D721Med (cell line): ENCODE results near the gene MBTPS1.
"Not testable (repeated sequence)": the region's sequence is repeated elsewhere in the genome, so short reads cannot be mapped to it uniquely, and the experiment has no call there.

Source experiments
- DNase-seq: peaks from one replicate; pipeline ENCODE4 v3.0.0; 2011; ENCODE audit warnings: low spot score; ENCODE audit not compliant: insufficient read length
- FAIRE-seq: peaks from 2 replicates; lab custom pipeline; 2011; peaks lifted over from hg19 to GRCh38; lab: Jason Lieb, UNC
- CTCF ChIP-seq: IDR thresholded peaks from 2 replicates; pipeline ENCODE4 v1.5.1; 2012; ENCODE audit warnings: mild to moderate bottlenecking, control low read depth; ENCODE audit not compliant: insufficient read depth; ENCODE audit errors: missing control alignments

The MBTPS1 gene

DNA sequence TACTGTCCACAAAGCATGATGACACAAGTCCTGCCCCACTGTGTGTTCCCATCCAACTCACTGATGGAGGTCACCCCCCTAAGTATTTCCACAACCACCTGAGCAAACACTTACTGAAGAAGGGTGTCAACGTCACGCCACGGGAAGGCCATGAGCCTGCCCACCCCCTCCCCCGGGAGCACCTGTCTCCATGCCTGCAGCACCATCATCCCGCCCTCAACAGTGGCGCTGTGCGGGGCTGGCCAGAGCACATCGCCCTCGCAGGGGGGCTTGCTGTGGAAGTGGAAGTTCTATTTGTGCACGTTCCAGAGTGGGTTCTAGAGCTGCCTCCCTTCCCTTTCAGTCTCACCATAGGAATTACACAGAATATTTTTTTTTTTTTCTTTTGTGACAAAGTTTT, 4.3 kb upstream of the MBTPS1 start:
- no peak for DNase-seq
- no peak for TF ChIP-seq CTCF
- FAIRE-seq: no peak

DNA sequence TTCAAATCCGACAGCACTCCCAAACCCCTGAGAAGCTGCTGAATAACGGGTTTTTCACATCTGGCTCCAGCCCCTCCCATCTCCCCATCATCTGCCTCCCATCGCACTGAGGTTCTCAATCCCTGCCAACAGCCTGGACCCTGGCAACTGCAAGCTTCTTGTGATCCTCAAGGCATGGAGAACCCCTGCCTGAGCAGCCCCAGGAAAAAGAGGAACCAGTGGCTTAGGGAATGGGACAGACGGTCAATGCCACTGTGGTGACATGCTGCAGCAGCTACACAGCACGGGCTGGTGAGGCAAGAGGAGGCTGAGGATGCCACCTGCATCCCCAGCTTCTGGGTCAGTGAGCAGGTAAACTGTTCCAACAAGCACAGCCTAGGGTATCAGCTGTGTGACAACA, 3.3 kb upstream of the MBTPS1 start:
- no peak for TF ChIP-seq CTCF
- no peak for FAIRE-seq
- DNase-seq: no peak

DNA sequence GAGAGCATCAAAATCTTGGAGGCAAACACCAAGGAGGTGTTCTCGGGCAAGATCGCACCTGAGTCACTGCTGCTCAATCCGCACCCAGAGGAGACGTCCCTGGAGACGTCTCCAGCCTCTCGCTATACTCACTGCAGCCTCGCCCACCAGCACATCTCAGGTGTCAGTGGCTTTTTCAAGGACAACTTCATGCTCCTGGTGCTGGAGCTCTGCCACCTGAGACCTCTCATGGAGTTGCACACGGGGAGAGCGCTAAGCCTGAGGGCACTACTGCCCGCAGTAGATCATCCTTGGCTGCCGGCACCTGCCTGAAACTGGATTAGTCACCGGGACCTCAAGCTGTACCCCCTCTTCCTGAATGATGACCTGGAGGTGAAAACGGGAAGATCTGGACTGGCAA, 2.6 kb upstream of the MBTPS1 start:
- DNase-seq (no peak), FAIRE-seq (no peak)
- no peak for TF ChIP-seq CTCF

DNA sequence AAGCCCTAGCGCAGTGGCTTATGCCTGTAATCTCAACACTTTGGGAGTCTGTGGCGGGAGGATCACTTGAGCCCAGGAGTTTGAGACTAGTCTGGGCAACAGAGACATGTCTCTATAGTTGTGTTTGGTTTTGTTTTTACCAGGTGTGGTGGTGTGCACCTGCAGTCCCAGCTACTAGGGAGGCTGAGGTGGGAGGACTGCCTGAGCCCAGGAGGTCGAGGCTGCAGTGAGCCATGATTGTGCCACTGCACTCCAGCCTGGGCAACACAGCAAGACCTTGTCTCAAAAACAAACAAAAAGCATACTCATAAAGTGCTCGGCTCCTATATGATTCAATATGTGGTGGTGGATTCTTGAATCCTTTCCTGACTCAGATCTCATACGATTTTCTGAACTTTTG, 1.6 kb upstream of the MBTPS1 start:
- not testable (repeated sequence) for FAIRE-seq, DNase-seq

DNA sequence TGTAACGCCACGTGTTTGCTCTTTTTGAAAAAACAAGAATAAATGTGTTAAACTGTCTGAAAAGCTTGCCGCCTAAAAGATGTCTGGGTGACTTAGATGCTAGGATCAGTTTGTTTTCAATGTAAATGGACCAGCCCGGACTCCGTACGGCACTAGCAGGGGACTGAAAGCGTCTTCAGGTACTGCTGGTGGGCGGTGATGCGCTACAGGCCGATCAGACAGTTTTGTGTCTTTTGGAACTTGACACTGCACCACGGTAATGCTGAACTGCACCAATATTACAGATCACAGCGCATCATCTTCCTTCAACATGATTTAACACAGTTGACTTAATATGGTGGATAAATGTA, 727 bp upstream of the MBTPS1 start:
- no peak for DNase-seq
- no peak for FAIRE-seq
- TF ChIP-seq CTCF: no peak

GRCh38 chr16:84115919-84116719, 623 bp downstream of the MBTPS1 start:
- DNase-seq: no peak
- TF ChIP-seq CTCF: no peak
- no peak for FAIRE-seq

- not testable (repeated sequence) for DNase-seq, FAIRE-seq
Measured at GRCh38 chr16:84111949-84112348, 4.8 kb downstream of the MBTPS1 start.

GRCh38 chr16:84111525-84111924, 5.2 kb downstream of the MBTPS1 start:
- no peak for FAIRE-seq
- no peak for DNase-seq

More at GRCh38 chr16:84111525-84111924, 5.2 kb downstream of the MBTPS1 start:
- TF ChIP-seq CTCF: no peak
